Measurements from ENCODE around the gene GLIS1. TPM values are rescaled to one million over a fixed set of nuclear protein-coding genes. Genes with fewer than 3 reads are reported as not detected.

Gene GLIS1
- total RNA-seq, 2 donors from 2014 or later, result not detected

- no peaks in the 10 kb centered on the region for H3K36me3 Mint-ChIP-seq (ENCODE audit: low read depth)
- no peaks in the 10 kb centered on the region for H3K27me3 Mint-ChIP-seq
- H3K4me3 Mint-ChIP-seq, result no peak overlapping the region
- no peaks in the 10 kb centered on the region for H3K4me1 Mint-ChIP-seq
- H3K27ac Mint-ChIP-seq, result no peak overlapping the region
- H3K9me3 Mint-ChIP-seq, result no peaks in the 10 kb centered on the region
- ATAC-seq (replicated peaks), result peak; percentile 32
Measured at GRCh38 chr1:53754484-53755312, 15.7 kb upstream of the GLIS1 start.

GRCh38 chr1:53752281-53752680 is 13.3 kb upstream of the GLIS1 start:
- Mint-ChIP-seq H3K36me3 (ENCODE audit: low read depth) (no peaks in the 10 kb centered on the region), H3K27me3 (no peaks in the 10 kb centered on the region), H3K4me1 (no peaks in the 10 kb centered on the region), H3K4me3 (no peak overlapping the region), H3K9me3 (no peaks in the 10 kb centered on the region), H3K27ac (no peak overlapping the region)
- ATAC-seq (replicated peaks), result no peak

- H3K4me1 Mint-ChIP-seq, result no peaks in the 10 kb centered on the region
- H3K36me3 Mint-ChIP-seq (ENCODE audit: low read depth), result no peaks in the 10 kb centered on the region
- ATAC-seq (replicated peaks), result no peak
- H3K27ac Mint-ChIP-seq, result no peak overlapping the region
- no peak overlapping the region for H3K4me3 Mint-ChIP-seq
- peaks cover 4% of the 10 kb centered on the region for H3K9me3 Mint-ChIP-seq
- peaks cover 4% of the 10 kb centered on the region for H3K27me3 Mint-ChIP-seq
Measured at GRCh38 chr1:53747841-53748240, 8.9 kb upstream of the GLIS1 start.

- Mint-ChIP-seq H3K9me3 (peaks cover 12% of the 10 kb centered on the region), H3K4me3 (no peak overlapping the region), H3K27me3 (peaks cover 21% of the 10 kb centered on the region), H3K27ac (no peak overlapping the region), H3K4me1 (no peaks in the 10 kb centered on the region), H3K36me3 (ENCODE audit: low read depth) (no peaks in the 10 kb centered on the region)
- no peak for ATAC-seq (replicated peaks)
Measured at GRCh38 chr1:53740621-53741105, 1.7 kb upstream of the GLIS1 start.

- H3K27me3 Mint-ChIP-seq, result peaks cover 34% of the 10 kb centered on the region
- no peaks in the 10 kb centered on the region for H3K36me3 Mint-ChIP-seq (ENCODE audit: low read depth)
- no peaks in the 10 kb centered on the region for H3K4me1 Mint-ChIP-seq
- ATAC-seq (replicated peaks), result peak; percentile 18
- H3K27ac Mint-ChIP-seq, result no peak overlapping the region
- peaks cover 12% of the 10 kb centered on the region for H3K9me3 Mint-ChIP-seq
- peak overlapping the region; percentile 6 for H3K4me3 Mint-ChIP-seq
Measured at GRCh38 chr1:53738205-53739108, 507 bp downstream of the GLIS1 start.

GRCh38 chr1:53737648-53738204 is 1.2 kb downstream of the GLIS1 start:
- no peaks in the 10 kb centered on the region for H3K36me3 Mint-ChIP-seq (ENCODE audit: low read depth)
- ATAC-seq (replicated peaks), result no peak
- no peaks in the 10 kb centered on the region for H3K4me1 Mint-ChIP-seq
- no peak overlapping the region for H3K27ac Mint-ChIP-seq
- peaks cover 29% of the 10 kb centered on the region for H3K27me3 Mint-ChIP-seq
- peaks cover 6% of the 10 kb centered on the region for H3K9me3 Mint-ChIP-seq
- no peak overlapping the region for H3K4me3 Mint-ChIP-seq

GRCh38 chr1:53736290-53736689 is 2.7 kb downstream of the GLIS1 start:
- H3K27ac Mint-ChIP-seq, result no peak overlapping the region
- H3K36me3 Mint-ChIP-seq (ENCODE audit: low read depth), result no peaks in the 10 kb centered on the region
- no peaks in the 10 kb centered on the region for H3K4me1 Mint-ChIP-seq
- H3K27me3 Mint-ChIP-seq, result peaks cover 27% of the 10 kb centered on the region
- no peak overlapping the region for H3K4me3 Mint-ChIP-seq
- no peak for ATAC-seq (replicated peaks)
- H3K9me3 Mint-ChIP-seq, result no peaks in the 10 kb centered on the region

- Mint-ChIP-seq H3K36me3 (ENCODE audit: low read depth) (no peaks in the 10 kb centered on the region), H3K27me3 (peaks cover 28% of the 10 kb centered on the region), H3K4me3 (no peak overlapping the region), H3K9me3 (no peaks in the 10 kb centered on the region), H3K27ac (no peak overlapping the region), H3K4me1 (no peaks in the 10 kb centered on the region)
- ATAC-seq (replicated peaks), result no peak
Measured at GRCh38 chr1:53735681-53736080, 3.3 kb downstream of the GLIS1 start.

- H3K4me1 Mint-ChIP-seq, result no peaks in the 10 kb centered on the region
- no peak overlapping the region for H3K27ac Mint-ChIP-seq
- no peak for ATAC-seq (replicated peaks)
- H3K4me3 Mint-ChIP-seq, result no peak overlapping the region
- peaks cover 28% of the 10 kb centered on the region for H3K27me3 Mint-ChIP-seq
- H3K36me3 Mint-ChIP-seq (ENCODE audit: low read depth), result no peaks in the 10 kb centered on the region
- H3K9me3 Mint-ChIP-seq, result no peaks in the 10 kb centered on the region
Measured at GRCh38 chr1:53735261-53735660, 3.7 kb downstream of the GLIS1 start.

GRCh38 chr1:53734650-53735211 is 4.2 kb downstream of the GLIS1 start:
- Mint-ChIP-seq H3K9me3 (no peaks in the 10 kb centered on the region), H3K27me3 (peaks cover 28% of the 10 kb centered on the region)

GRCh38 chr1:53733975-53734649 is 4.9 kb downstream of the GLIS1 start:
- Mint-ChIP-seq H3K4me3 (no peak overlapping the region), H3K27me3 (peaks cover 28% of the 10 kb centered on the region), H3K4me1 (no peaks in the 10 kb centered on the region), H3K36me3 (ENCODE audit: low read depth) (no peaks in the 10 kb centered on the region), H3K27ac (no peak overlapping the region), H3K9me3 (no peaks in the 10 kb centered on the region)
- no peak for ATAC-seq (replicated peaks)

More at GRCh38 chr1:53734650-53735211, 4.2 kb downstream of the GLIS1 start:
- ATAC-seq (replicated peaks), result no peak
- Mint-ChIP-seq H3K27ac (no peak overlapping the region), H3K4me1 (no peaks in the 10 kb centered on the region), H3K4me3 (no peak overlapping the region), H3K36me3 (ENCODE audit: low read depth) (no peaks in the 10 kb centered on the region)

GRCh38 chr1:53733447-53733931 is 5.5 kb downstream of the GLIS1 start:
- Mint-ChIP-seq H3K4me1 (no peaks in the 10 kb centered on the region), H3K9me3 (no peaks in the 10 kb centered on the region), H3K36me3 (ENCODE audit: low read depth) (no peaks in the 10 kb centered on the region), H3K4me3 (no peak overlapping the region), H3K27me3 (peaks cover 28% of the 10 kb centered on the region), H3K27ac (no peak overlapping the region)
- no peak for ATAC-seq (replicated peaks)

- Mint-ChIP-seq H3K9me3 (no peaks in the 10 kb centered on the region), H3K27ac (no peak overlapping the region), H3K4me1 (no peaks in the 10 kb centered on the region), H3K36me3 (ENCODE audit: low read depth) (no peaks in the 10 kb centered on the region), H3K4me3 (no peak overlapping the region), H3K27me3 (peaks cover 28% of the 10 kb centered on the region)
- ATAC-seq (replicated peaks), result no peak
Measured at GRCh38 chr1:53732912-53733317, 6.0 kb downstream of the GLIS1 start.

GRCh38 chr1:53732409-53732808 is 6.6 kb downstream of the GLIS1 start:
- no peaks in the 10 kb centered on the region for H3K9me3 Mint-ChIP-seq
- H3K27me3 Mint-ChIP-seq, result peaks cover 28% of the 10 kb centered on the region
- no peak overlapping the region for H3K27ac Mint-ChIP-seq
- ATAC-seq (replicated peaks), result no peak
- H3K36me3 Mint-ChIP-seq (ENCODE audit: low read depth), result no peaks in the 10 kb centered on the region
- H3K4me1 Mint-ChIP-seq, result no peaks in the 10 kb centered on the region
- no peak overlapping the region for H3K4me3 Mint-ChIP-seq
